GM23248 (cell line): ENCODE data around the gene ITPKB. TPM values are rescaled to one million over a fixed set of nuclear protein-coding genes. Genes with fewer than 3 reads are reported as not detected.

Experiments used
- DNase-seq: peaks from one replicate; pipeline ENCODE4 v3.0.0-alpha.2; 2015
- H2AFZ ChIP-seq: fragments of 200-600 bp; sonication (generic); 2 replicates; pipeline ENCODE4 v1.6.1; 2016; ENCODE audit warnings: antibody characterized with exemption
- H3F3A ChIP-seq: fragments of 200-600 bp; sonication (generic); 2 replicates; pipeline ENCODE4 v1.6.1; 2016; ENCODE audit warnings: mild to moderate bottlenecking, antibody characterized with exemption, mixed run types; ENCODE audit not compliant: insufficient read depth
- H3K27ac ChIP-seq: fragments of 200-600 bp; sonication (generic); 2 replicates; pipeline ENCODE4 v1.5.1; 2016; ENCODE audit warnings: mild to moderate bottlenecking
- H3K27me3 ChIP-seq: fragments of 200-600 bp; sonication (generic); replicated peaks from 2 replicates; pipeline ENCODE4 v1.6.1; 2016; ENCODE audit warnings: mild to moderate bottlenecking; ENCODE audit not compliant: insufficient read depth
- H3K36me3 ChIP-seq: fragments of 200-600 bp; sonication (generic); 2 replicates; pipeline ENCODE4 v1.6.1; 2016; ENCODE audit warnings: low read depth, mild to moderate bottlenecking
- H3K4me1 ChIP-seq: fragments of 200-600 bp; sonication (generic); 2 replicates; pipeline ENCODE4 v1.6.1; 2016; ENCODE audit warnings: mild to moderate bottlenecking; ENCODE audit not compliant: insufficient read depth
- H3K4me2 ChIP-seq: fragments of 200-600 bp; sonication (generic); one replicate; pipeline ENCODE4 v1.6.1; 2016; ENCODE audit warnings: mild to moderate bottlenecking; ENCODE audit not compliant: unreplicated experiment
- H3K4me3 ChIP-seq: fragments of 200-600 bp; sonication (generic); 2 replicates; pipeline ENCODE4 v1.5.1; 2016; ENCODE audit warnings: mild to moderate bottlenecking
- H3K79me2 ChIP-seq: fragments of 200-600 bp; sonication (generic); 2 replicates; pipeline ENCODE4 v1.6.1; 2016; ENCODE audit warnings: mild to moderate bottlenecking; ENCODE audit not compliant: insufficient read depth
- H3K9ac ChIP-seq: fragments of 200-600 bp; sonication (generic); 2 replicates; pipeline ENCODE4 v1.6.1; 2016; ENCODE audit warnings: mild to moderate bottlenecking
- H3K9me2 ChIP-seq: fragments of 200-600 bp; sonication (generic); 2 replicates; pipeline ENCODE4 v1.6.1; 2016; ENCODE audit warnings: mixed run types, mild to moderate bottlenecking, moderate library complexity; ENCODE audit not compliant: insufficient read depth
- H3K9me3 ChIP-seq: fragments of 200-600 bp; sonication (generic); one replicate; pipeline ENCODE4 v1.6.1; 2017; ENCODE audit warnings: low read depth
- H4K20me1 ChIP-seq: fragments of 200-600 bp; sonication (generic); 2 replicates; pipeline ENCODE4 v1.6.0; 2016; ENCODE audit not compliant: insufficient read depth
- EZH2 ChIP-seq: fragments of 200-600 bp; sonication (generic); IDR thresholded peaks from 2 replicates; pipeline ENCODE4 v1.6.1; 2018; ENCODE audit warnings: antibody characterized with exemption, mild to moderate bottlenecking; ENCODE audit not compliant: insufficient read depth, poor library complexity, severe bottlenecking
- EZH2phosphoT487 ChIP-seq: fragments of 200-600 bp; sonication (generic); IDR thresholded peaks from 2 replicates; pipeline ENCODE4 v1.6.1; 2018; ENCODE audit warnings: antibody characterized with exemption, moderate library complexity, mild to moderate bottlenecking, low read depth; ENCODE audit not compliant: insufficient read depth
- WGBS, 2 experiments: methylation state at CpG; one replicate each; pipeline ENCODE4 v1.1.6; 2015 to 2017; ENCODE audit warnings: low lambda C conversion rate in 2 of 2, low coverage in 1 of 2; ENCODE audit errors: missing lambda C conversion rate in 2 of 2; 5-methylcytosine and 5-hydroxymethylcytosine counted together
- in situ Hi-C: fragments of 300-500 bp; cut with MboI; formaldehyde crosslinking; loops from 2 replicates; pipeline ENCODE4 v1.15.0; 2020
- polyA plus RNA-seq: library from polyadenylated mRNA; unstranded; fragments of >200 nt; fragmentation: Nextera tagmentation; extraction: Ambion mirVana; gene quantifications from 2 replicates; pipeline ENCODE4 v1.2.1, GENCODE V29; 2016
- total RNA-seq: library from RNA; depleted of rRNA; stranded (reverse); fragments of >200 nt; shearing (Covaris generic); gene quantifications from 2 replicates; pipeline ENCODE4 v1.2.3, GENCODE V29; 2014

The ITPKB gene
- total and polyA plus RNA-seq, 2 experiments from 2014 or later, result 0.26 to 0.86 TPM

GRCh38 chr1:226658546-226659125 is 80.4 kb downstream of the ITPKB start:
- peaks cover 24% of the 10 kb centered on the region for H3F3A ChIP-seq
- H3K9ac ChIP-seq, result no peak overlapping the region

GRCh38 chr1:226657895-226658545 is 81.1 kb downstream of the ITPKB start:
- Histone ChIP-seq H3K9me3 (no peaks in the 10 kb centered on the region), H3K27ac (no peak overlapping the region), H3K4me3 (no peak overlapping the region), H4K20me1 (no peaks in the 10 kb centered on the region), H3K27me3 (no peaks in the 10 kb centered on the region), H3K79me2 (no peaks in the 10 kb centered on the region), H3F3A (peaks cover 19% of the 10 kb centered on the region), H3K4me2 (no peak overlapping the region), H3K9ac (no peak overlapping the region), H3K4me1 (peaks cover 26% of the 10 kb centered on the region), H3K36me3 (no peaks in the 10 kb centered on the region), H2AFZ (no peak overlapping the region), H3K9me2 (no peaks in the 10 kb centered on the region)
- no peak for TF ChIP-seq EZH2phosphoT487
- TF ChIP-seq EZH2, result no peak
- whole genome bisulfite sequencing, 2 experiments, result 87 to 88% methylated on average over 10 of the region's 10 CpGs
- DNase-seq, result no peak
- in situ Hi-C loops, result no loop called here

More at GRCh38 chr1:226658546-226659125, 80.4 kb downstream of the ITPKB start:
- Histone ChIP-seq H4K20me1 (no peaks in the 10 kb centered on the region), H3K27me3 (no peaks in the 10 kb centered on the region), H3K79me2 (no peaks in the 10 kb centered on the region), H3K36me3 (no peaks in the 10 kb centered on the region), H3K4me2 (no peak overlapping the region), H3K4me3 (no peak overlapping the region), H3K4me1 (peaks cover 32% of the 10 kb centered on the region), H3K27ac (no peak overlapping the region), H3K9me2 (no peaks in the 10 kb centered on the region), H3K9me3 (no peaks in the 10 kb centered on the region), H2AFZ (no peak overlapping the region)
- in situ Hi-C loops, result no loop called here
- no peak for TF ChIP-seq EZH2
- TF ChIP-seq EZH2phosphoT487, result no peak
- 92 to 93% methylated on average over 22 of the region's 22 CpGs for WGBS, 2 experiments
- DNase-seq, result no peak

- Histone ChIP-seq H3K4me3 (no peak overlapping the region), H3K27me3 (no peaks in the 10 kb centered on the region), H3K4me1 (peaks cover 16% of the 10 kb centered on the region), H3K36me3 (no peaks in the 10 kb centered on the region), H3K79me2 (no peaks in the 10 kb centered on the region), H2AFZ (no peak overlapping the region), H3K4me2 (no peak overlapping the region), H3K27ac (peak overlapping the region; percentile 26; the same call in 1 of the 2 replicates), H3K9ac (0 out of 2 replicates have a peak overlapping the region, but pooled peaks have one; percentile 10), H3K9me2 (no peaks in the 10 kb centered on the region), H3K9me3 (no peaks in the 10 kb centered on the region), H3F3A (peaks cover 10% of the 10 kb centered on the region), H4K20me1 (no peaks in the 10 kb centered on the region)
- in situ Hi-C loops, result no loop called here
- TF ChIP-seq EZH2, result no peak
- no peak for TF ChIP-seq EZH2phosphoT487
- peak; percentile 93 for DNase-seq
- WGBS, 2 experiments, result 25% methylated on average over 12 of the region's 12 CpGs
Observed at GRCh38 chr1:226656601-226657277, 82.3 kb downstream of the ITPKB start.

- no peaks in the 10 kb centered on the region for H3K36me3 ChIP-seq
- H3K4me3 ChIP-seq, result no peak overlapping the region
- H3K4me1 ChIP-seq, result peaks cover 13% of the 10 kb centered on the region
- WGBS, 2 experiments, result 83% methylated on average over 4 of the region's 4 CpGs
- no peak overlapping the region for H2AFZ ChIP-seq
- H3K79me2 ChIP-seq, result no peaks in the 10 kb centered on the region
- H3K27me3 ChIP-seq, result no peaks in the 10 kb centered on the region
- TF ChIP-seq EZH2 (no peak), EZH2phosphoT487 (no peak)
- no peaks in the 10 kb centered on the region for H4K20me1 ChIP-seq
- H3K9me3 ChIP-seq, result no peaks in the 10 kb centered on the region
- DNase-seq, result no peak
- H3K4me2 ChIP-seq, result no peak overlapping the region
- H3F3A ChIP-seq, result peaks cover 5% of the 10 kb centered on the region
- no peaks in the 10 kb centered on the region for H3K9me2 ChIP-seq
- H3K27ac ChIP-seq, result no peak overlapping the region
- no peak overlapping the region for H3K9ac ChIP-seq
- in situ Hi-C loops, result no loop called here
Observed at GRCh38 chr1:226656201-226656600, 82.9 kb downstream of the ITPKB start.
